Heart left ventricle (tissue), 13 donors: Measurements from ENCODE around the gene TTPAL.

Source experiments
- CTCF ChIP-seq, 12 donors: fragments of 200-600 bp; sonication (generic) in 4 of 12; IDR thresholded peaks; one replicate each; pipeline versions ENCODE4 v1.5.0 to v1.8.0; 2018 to 2022; ENCODE audit warnings: antibody characterized with exemption in 12 of 12, mild to moderate bottlenecking in 5 of 12
- POLR2A ChIP-seq, 2 donors: fragments of 450-650 bp; IDR thresholded peaks; one replicate each; pipeline ENCODE4 v1.6.1; 2017; ENCODE audit warnings: antibody characterized with exemption in 2 of 2, mild to moderate bottlenecking in 2 of 2, moderate library complexity in 2 of 2
- donor health status: ischemic (EF 13 %, LVEDD 7.1; RV severe dilation, severe dysfunction).
- donor health status: DM: no; HTN: yes; CAD: no.
- donor health status: DM: no; HTN: no; CAD: no.
- donor health status: ischemic (EF 25% LVEDD 6.9; RV normal size, moderate dysfunction).
- donor health status: ischemic (EF 25% LVEDD 5.7; RV mildly dilated, moderate dysfunction).
- donor health status: ischemic (EF 35%, LVEDD 5.7; RV mildly dilated, moderate dysfunction).
- donor health status: nonischemic (EF 11% LVEDD 7.7; RV severe dilation, severe dysfunction).
- donor health status: DM: yes; HTN: yes; CAD: no.
- donor health status: PGD.
- donor health status: ischemic (EF 29% LVEDD 5.4; RV normal size, mild dysfunction).
- donor health status: nonischemic (EF 23%, LVEDD 6.1; RV moderate dilation, normal function).

- TF ChIP-seq CTCF (IDR thresholded peaks at IDR 0.05) (no peak), POLR2A (IDR thresholded peaks at IDR 0.05) (no peak)
These were observed 48.1 kb downstream of the TTPAL start for GRCh38 chr20:44523746-44524145.
